ENCODE results near the gene PTPN5. TPM values are rescaled to one million over a fixed set of nuclear protein-coding genes. Genes with fewer than 3 reads are reported as not detected.

PTPN5 gene
- total RNA-seq, 3 donors from 2014 or later, result 0.14 to 0.92 (median 0.17) TPM

DNA sequence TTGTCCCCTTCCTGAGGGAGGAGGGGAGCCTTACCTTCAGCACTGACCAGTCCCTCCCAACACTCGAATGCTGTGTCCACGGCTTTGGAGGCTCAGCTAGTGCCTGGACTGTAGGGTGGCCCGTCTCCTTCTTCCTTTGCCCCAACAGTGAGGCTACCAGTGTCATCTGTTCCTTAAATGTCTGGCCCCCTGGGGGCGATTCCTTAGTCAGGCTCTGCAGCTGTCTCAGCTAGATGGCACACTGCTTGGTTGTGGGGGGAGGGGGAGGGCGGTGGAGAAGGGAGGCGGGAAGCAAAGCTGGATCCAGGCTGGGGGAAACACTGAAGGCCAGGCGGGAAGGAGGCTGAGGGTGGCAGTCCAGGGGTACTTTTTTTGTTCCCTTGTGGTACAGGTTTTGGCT is 65.6 kb downstream of the PTPN5 start, which contains the start of gene IGSF22:
Gene IGSF22 (minus strand): TSS at position 149 of the 400 bp plus-strand sequence. CDS start 1,952 bp downstream, outside the sequence.
- no peaks in the 10 kb centered on the region for H3K36me3 ChIP-seq (ENCODE audit: low read depth)
- H3K4me3 ChIP-seq, result no peak within 1 kb of the TSS
- ATAC-seq, result no peak
- peaks cover 6% of the 10 kb centered on the region for H3K4me1 ChIP-seq (ENCODE audit: low read depth)
- no peak for DNase-seq
- intact Hi-C loops (cut with DNase I, micrococcal nuclease), result no loop called here
- no peaks in the 10 kb centered on the region for H3K9me3 ChIP-seq
- TF ChIP-seq, protein P1, sequence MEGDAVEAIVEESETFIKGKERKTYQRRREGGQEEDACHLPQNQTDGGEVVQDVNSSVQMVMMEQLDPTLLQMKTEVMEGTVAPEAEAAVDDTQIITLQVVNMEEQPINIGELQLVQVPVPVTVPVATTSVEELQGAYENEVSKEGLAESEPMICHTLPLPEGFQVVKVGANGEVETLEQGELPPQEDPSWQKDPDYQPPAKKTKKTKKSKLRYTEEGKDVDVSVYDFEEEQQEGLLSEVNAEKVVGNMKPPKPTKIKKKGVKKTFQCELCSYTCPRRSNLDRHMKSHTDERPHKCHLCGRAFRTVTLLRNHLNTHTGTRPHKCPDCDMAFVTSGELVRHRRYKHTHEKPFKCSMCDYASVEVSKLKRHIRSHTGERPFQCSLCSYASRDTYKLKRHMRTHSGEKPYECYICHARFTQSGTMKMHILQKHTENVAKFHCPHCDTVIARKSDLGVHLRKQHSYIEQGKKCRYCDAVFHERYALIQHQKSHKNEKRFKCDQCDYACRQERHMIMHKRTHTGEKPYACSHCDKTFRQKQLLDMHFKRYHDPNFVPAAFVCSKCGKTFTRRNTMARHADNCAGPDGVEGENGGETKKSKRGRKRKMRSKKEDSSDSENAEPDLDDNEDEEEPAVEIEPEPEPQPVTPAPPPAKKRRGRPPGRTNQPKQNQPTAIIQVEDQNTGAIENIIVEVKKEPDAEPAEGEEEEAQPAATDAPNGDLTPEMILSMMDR (IDR thresholded peaks at IDR 0.05), result no peak

DNA sequence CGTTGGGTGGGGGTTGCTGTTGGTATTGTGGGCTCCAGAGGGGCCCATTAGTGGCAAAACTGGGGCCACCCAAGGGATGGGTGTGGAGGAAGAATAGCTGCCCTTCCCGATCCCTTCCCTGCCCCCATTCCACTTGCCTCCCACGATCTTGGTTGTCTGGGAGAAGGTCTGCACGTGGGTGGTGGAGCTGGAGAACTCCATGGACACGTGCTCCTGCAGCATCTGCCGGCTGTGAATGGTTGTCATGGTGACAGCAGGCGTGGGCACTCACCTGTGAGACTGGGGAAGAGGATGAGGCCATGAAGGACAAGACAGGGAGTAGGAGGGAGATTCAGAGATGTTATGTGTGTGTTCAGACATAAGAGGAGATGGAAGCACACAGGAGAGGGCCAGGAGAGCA is 67.6 kb downstream of the PTPN5 start:
- H3K4me1 ChIP-seq (ENCODE audit: low read depth), result peaks cover 6% of the 10 kb centered on the region
- no peaks in the 10 kb centered on the region for H3K36me3 ChIP-seq (ENCODE audit: low read depth)
- H3K4me3 ChIP-seq, result no peak overlapping the region
- DNase-seq, result no peak
- TF ChIP-seq, protein P1 (IDR thresholded peaks at IDR 0.05), result no peak
- intact Hi-C loops (cut with DNase I, micrococcal nuclease), result no loop called here
- no peaks in the 10 kb centered on the region for H3K9me3 ChIP-seq
- ATAC-seq, result no peak

DNA sequence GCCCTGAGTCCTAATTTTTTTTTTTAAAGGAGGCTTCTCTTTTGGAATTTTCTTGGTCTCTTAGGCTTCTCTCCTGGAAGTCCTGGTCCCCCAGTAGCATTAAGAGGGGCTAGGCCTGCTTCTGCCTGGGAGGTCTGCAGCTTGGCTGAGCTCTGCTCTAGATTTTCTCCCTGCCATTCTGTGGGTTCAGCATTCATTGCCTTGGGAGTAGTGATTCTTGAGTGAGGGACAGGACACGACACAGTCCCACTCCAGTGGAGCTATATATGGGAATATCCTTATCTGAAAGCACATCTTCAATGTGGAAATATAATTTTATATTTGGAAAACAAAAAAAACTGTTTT is 69.3 kb downstream of the PTPN5 start:
- no peak for ATAC-seq
- no peak overlapping the region for H3K4me3 ChIP-seq

DNA sequence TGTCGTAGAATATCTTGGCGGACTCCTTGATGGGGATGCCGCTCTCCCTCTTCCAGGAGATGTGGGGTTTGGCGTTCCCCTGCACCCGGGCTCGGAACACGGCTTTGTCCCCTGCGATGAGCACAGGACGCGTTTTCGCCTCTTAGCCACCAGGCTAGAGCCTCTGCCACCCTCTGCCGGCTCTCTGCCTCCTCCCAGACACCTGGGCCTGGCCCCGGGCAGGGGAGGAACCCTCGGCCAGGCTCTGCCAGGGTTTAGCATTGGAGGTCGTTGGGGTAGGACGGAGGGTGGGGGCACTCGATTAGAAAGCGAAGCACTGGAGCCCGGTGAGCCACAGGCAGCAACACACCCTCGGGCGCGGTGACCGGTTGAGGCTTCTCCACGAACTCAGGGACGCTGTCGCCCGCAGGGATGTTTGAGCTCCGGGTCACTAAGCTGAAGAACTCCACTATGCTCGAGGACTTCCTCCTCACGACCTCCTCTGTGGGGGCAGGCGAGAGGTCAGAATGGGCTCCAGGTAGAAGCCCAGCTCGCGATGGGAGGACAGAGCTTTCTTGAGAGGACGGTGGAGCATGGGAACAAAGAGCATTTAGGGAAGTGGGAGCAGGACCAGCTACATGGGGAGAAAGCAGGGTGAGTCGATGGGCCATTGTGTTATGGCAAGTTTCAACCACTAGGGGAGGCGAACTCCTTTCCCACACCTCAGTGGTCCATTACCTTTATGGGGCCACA is 69.9 kb downstream of the PTPN5 start:
- H3K4me3 ChIP-seq, result no peak overlapping the region
- DNase-seq, result peak in 2 of 3 donors; percentile 53 to 71
- H3K9me3 ChIP-seq, result no peaks in the 10 kb centered on the region
- TF ChIP-seq, protein P1 (IDR thresholded peaks at IDR 0.05), result peak; percentile 64
- peaks cover 6% of the 10 kb centered on the region for H3K4me1 ChIP-seq (ENCODE audit: low read depth)
- peak; percentile 75 for ATAC-seq
- intact Hi-C loops (cut with DNase I, micrococcal nuclease), result no loop called here
- no peaks in the 10 kb centered on the region for H3K36me3 ChIP-seq (ENCODE audit: low read depth)

More for the DNA sequence above, 69.3 kb downstream of the PTPN5 start:
- Histone ChIP-seq H3K9me3 (no peaks in the 10 kb centered on the region), H3K36me3 (ENCODE audit: low read depth) (no peaks in the 10 kb centered on the region), H3K4me1 (ENCODE audit: low read depth) (peaks cover 6% of the 10 kb centered on the region)
- TF ChIP-seq, protein P1 (IDR thresholded peaks at IDR 0.05), result no peak
- DNase-seq, result no peak
- intact Hi-C loops (cut with DNase I, micrococcal nuclease), result no loop called here

DNA sequence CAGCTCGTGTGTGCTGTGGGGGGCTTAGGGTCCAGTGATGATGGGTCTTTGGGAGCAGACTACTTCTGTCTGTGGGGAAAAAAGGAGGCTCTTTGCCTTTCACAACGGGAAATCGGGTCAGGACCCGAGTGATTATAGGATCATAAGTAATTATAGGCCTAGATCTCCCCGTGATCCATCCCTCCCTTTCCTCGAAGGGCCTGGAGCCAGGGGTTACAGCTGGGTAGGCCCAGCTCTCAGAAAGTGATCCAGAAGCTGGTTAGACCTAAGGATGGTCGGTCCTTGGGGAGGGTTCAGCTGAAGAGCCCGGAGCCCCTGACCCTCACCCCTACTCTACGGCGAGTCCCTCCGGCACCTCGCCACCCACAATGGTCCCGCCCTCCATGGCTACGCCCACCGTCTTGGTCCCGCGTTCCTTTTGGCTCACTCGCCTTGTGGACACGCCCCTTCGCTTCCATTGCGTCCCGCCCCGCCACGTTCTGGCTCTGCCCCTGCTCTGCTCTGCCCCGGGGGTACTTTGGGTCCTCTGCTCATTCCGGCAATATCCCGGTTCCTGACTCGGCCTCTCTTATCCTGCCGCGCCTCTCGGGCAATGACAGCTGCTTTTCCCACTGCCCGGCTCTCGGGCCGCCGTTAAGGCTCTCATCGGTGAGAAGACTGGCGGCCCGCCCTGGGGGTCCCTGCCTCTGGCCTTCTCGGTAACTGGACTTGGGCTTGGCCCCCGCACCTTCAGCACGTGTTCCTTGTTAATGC is 70.6 kb downstream of the PTPN5 start:
- H3K4me3 ChIP-seq, result no peak overlapping the region
- TF ChIP-seq, protein P1 (IDR thresholded peaks at IDR 0.05), result no peak
- H3K9me3 ChIP-seq, result no peaks in the 10 kb centered on the region
- no peaks in the 10 kb centered on the region for H3K36me3 ChIP-seq (ENCODE audit: low read depth)
- intact Hi-C loops (cut with DNase I, micrococcal nuclease), result no loop called here
- peaks cover 6% of the 10 kb centered on the region for H3K4me1 ChIP-seq (ENCODE audit: low read depth)
- DNase-seq, result peak; percentile 84 to 87 (median 85)
- ATAC-seq, result peak; percentile 90
